Measurements from ENCODE around the gene DISP2. TPM values are rescaled to one million over a fixed set of nuclear protein-coding genes. Genes with fewer than 3 reads are reported as not detected.

Gene DISP2
- total RNA-seq, result under 0.01 and 0.09 TPM in 2 replicates

GRCh38 chr15:40357723-40358470 lies at the start of gene DISP2:
TSS of gene DISP2 (plus strand) at chr15:40358219. CDS start at chr15:40358322, 103 bp downstream.

DNA sequence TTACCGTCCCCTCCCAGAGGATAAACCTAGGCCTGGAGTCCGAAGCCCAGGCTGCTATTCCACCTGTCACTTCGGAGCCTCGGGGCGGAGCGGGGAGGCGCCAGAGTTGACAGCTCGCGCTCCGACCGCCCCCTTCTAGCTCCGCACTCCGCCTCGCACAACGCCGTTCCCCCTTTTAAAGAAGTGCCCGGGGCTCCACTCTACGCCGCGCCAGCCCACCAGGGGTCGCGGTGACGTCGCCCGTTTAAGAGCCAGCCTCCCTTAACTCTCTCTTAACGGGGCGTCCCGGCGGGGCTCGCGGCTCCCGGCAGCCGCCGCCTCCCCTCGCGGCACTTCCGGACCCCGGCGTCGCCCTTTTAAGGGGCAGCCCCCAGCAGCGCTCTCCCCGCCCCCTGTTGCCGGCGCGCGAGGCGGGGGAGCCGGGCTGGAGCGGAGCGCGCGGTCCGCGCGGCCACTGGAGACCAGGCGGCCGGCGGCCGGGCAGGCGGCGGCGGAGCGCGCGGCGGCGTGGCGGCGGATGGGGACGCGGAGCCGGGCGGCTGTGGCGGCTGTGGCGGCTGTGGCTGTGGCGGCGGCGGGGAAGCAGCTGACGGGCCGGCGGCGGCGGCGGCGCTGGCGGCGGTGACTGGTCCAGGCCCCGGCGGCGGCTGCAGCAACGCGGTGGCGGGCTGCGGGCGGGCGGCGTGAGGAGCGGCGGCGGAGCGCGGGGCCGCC lies 34.6 kb upstream of the DISP2 start, which contains the start of gene INAFM2:
INAFM2 (plus strand) TSS at position 454 of the 714 bp plus-strand sequence. CDS start 364 bp downstream, outside the sequence.

GRCh38 chr15:40340740-40341400 lies 17.1 kb upstream of the DISP2 start, which contains the start of gene CCDC9B:
TSS of gene CCDC9B (minus strand) at chr15:40340939. CDS start at chr15:40340819, 120 bp downstream.

GRCh38 chr15:40382580-40383456 lies 24.8 kb downstream of the DISP2 start, which contains the start of gene KNSTRN:
TSS of gene KNSTRN (plus strand) at chr15:40382721. CDS start at chr15:40382836, 115 bp downstream.

GRCh38 chr15:40405501-40406381 lies 47.7 kb downstream of the DISP2 start, which contains the start of gene IVD:
TSS of gene IVD (plus strand) at chr15:40405795. CDS start at chr15:40405828, 33 bp downstream.

Other genes with a start within 250 kb of the DISP2 start
- gene BMF, start 249.3 kb upstream of the DISP2 start, total RNA-seq, result 4.6 and 5.3 TPM in 2 replicates
- gene BUB1B, start 197.2 kb upstream of the DISP2 start, total RNA-seq, result 2.4 and 2.9 TPM in 2 replicates
- gene PAK6, start 119.2 kb upstream of the DISP2 start, total RNA-seq, result not detected in 2 replicates
- gene ANKRD63, start 75.2 kb upstream of the DISP2 start, total RNA-seq, result not detected in 2 replicates
- under 0.01 and 0.18 TPM in 2 replicates for gene PLCB2, start 50.3 kb upstream of the DISP2 start, total RNA-seq
- 7.3 and 10.4 TPM in 2 replicates for gene INAFM2, start 34.5 kb upstream of the DISP2 start, total RNA-seq
- 13.8 and 19.0 TPM in 2 replicates for gene CCDC9B, start 17.3 kb upstream of the DISP2 start, total RNA-seq
- not detected in 2 replicates for gene PHGR1, start 7.2 kb upstream of the DISP2 start, total RNA-seq
- 11.0 and 11.1 TPM in 2 replicates for gene KNSTRN, start 24.5 kb downstream of the DISP2 start, total RNA-seq
- 40.1 and 44.2 TPM in 2 replicates for gene IVD, start 47.6 kb downstream of the DISP2 start, total RNA-seq
- gene BAHD1, start 82.7 kb downstream of the DISP2 start, total RNA-seq, result 3.6 and 4.0 TPM in 2 replicates
- 5.7 and 7.9 TPM in 2 replicates for gene CHST14, start 112.8 kb downstream of the DISP2 start, total RNA-seq
- gene CCDC32, start 206.8 kb downstream of the DISP2 start, total RNA-seq, result 10.1 and 15.8 TPM in 2 replicates
- gene RPUSD2, start 211.1 kb downstream of the DISP2 start, total RNA-seq, result 11.0 and 13.4 TPM in 2 replicates
- gene KNL1, start 236.0 kb downstream of the DISP2 start, total RNA-seq, result 1.3 and 1.7 TPM in 2 replicates